ENCODE measurements around the gene ARHGEF25.
A peak's percentile ranks its signal among the peaks of the same experiment; 100 is the strongest.

ARHGEF25 gene

GRCh38 chr12:57610554-57611107 lies 604 bp upstream of the ARHGEF25 start:
- TF ChIP-seq CTCF (conservative IDR thresholded peaks at IDR 0.05): no peak
- H3K27ac ChIP-seq: peak overlapping the region; percentile 79; the same call in 1 of the 2 replicates

- H3K27ac ChIP-seq: peak overlapping the region; percentile 79; the same call in 1 of the 2 replicates
- no peak for TF ChIP-seq CTCF (conservative IDR thresholded peaks at IDR 0.05)
Observed at GRCh38 chr12:57611827-57612710, 834 bp downstream of the ARHGEF25 start.

GRCh38 chr12:57612711-57613426 lies 1.6 kb downstream of the ARHGEF25 start:
- H3K27ac ChIP-seq: no peak overlapping the region
- no peak for TF ChIP-seq CTCF (conservative IDR thresholded peaks at IDR 0.05)

GRCh38 chr12:57613427-57614109 lies 2.3 kb downstream of the ARHGEF25 start:
- no peak for TF ChIP-seq CTCF (conservative IDR thresholded peaks at IDR 0.05)
- no peak overlapping the region for H3K27ac ChIP-seq

GRCh38 chr12:57614178-57614947 lies 3.1 kb downstream of the ARHGEF25 start:
- TF ChIP-seq CTCF (conservative IDR thresholded peaks at IDR 0.05): no peak

GRCh38 chr12:57614948-57615500 lies 3.8 kb downstream of the ARHGEF25 start:
- no peak for TF ChIP-seq CTCF (conservative IDR thresholded peaks at IDR 0.05)
- H3K27ac ChIP-seq: no peak overlapping the region

More at GRCh38 chr12:57614178-57614947, 3.1 kb downstream of the ARHGEF25 start:
- H3K27ac ChIP-seq: no peak overlapping the region
